Kidney epithelial cell (primary cell): ENCODE results near the gene DOCK4. TPM values are rescaled to one million over a fixed set of nuclear protein-coding genes. Genes with fewer than 3 reads are reported as not detected.

Experiments
- DNase-seq: peaks from one replicate; pipeline ENCODE4 v3.0.0-alpha.2; 2010; ENCODE audit warnings: low read depth
- H3K27me3 ChIP-seq: 2 replicates; pipeline ENCODE4 v1.6.0; 2011; ENCODE audit warnings: low read length; ENCODE audit not compliant: control insufficient read depth, insufficient read depth
- H3K36me3 ChIP-seq: 2 replicates; pipeline ENCODE4 v1.5.1; 2011; ENCODE audit warnings: low read length; ENCODE audit not compliant: control insufficient read depth, insufficient read depth
- H3K4me3 ChIP-seq: 2 replicates; pipeline ENCODE4 v1.5.1; 2011; ENCODE audit warnings: low read depth, mild to moderate bottlenecking, control low read depth, low read length
- total RNA-seq: library from RNA; depleted of rRNA; stranded (reverse); fragments of >200 nt; gene quantifications from 2 replicates; pipeline ENCODE4 v1.2.3, GENCODE V29; 2015
- TF ChIP-seq, protein P1 (sequence below): IDR thresholded peaks from 2 replicates; pipeline ENCODE4 v1.5.1; 2011; ENCODE audit warnings: mild to moderate bottlenecking, moderate library complexity, low read length, control low read depth, inconsistent platforms; ENCODE audit not compliant: insufficient read depth, poor library complexity, severe bottlenecking

Gene DOCK4
- total RNA-seq, 1 donor from 2014 or later: 16.8 TPM

DNA sequence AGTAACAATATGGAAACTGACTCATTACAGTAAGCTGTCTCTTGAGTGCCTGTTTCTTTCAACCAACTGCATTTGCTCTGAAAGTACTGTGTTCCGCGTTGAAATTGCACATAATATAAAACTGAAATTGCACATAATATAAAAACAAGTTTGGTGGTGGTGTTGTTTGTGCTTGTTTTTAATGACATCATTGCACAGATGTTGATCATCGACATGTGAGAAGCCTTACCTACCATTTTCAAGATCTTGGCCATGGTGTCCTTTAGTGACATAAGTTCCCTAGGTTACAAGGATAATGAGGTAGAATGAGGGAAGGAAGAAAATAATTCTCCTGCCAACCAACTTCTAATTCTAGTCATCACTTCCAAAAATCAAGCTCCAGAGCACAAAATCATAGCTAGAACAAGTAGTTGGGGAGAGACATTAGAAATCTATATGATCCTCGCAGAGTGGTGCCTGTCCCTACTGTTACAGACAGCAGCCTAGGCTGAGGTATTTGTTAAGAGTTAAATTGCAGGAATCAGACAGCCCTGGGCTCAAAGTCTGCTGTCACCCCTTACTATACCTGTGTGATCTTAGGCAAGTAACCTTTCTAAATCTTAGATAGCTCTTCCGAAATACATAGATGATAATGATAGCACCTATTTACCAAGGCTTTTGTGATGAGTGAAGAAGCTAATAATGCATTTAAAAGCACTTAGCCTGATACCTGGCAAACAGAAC lies 29.3 kb downstream of the DOCK4 start:
- TF ChIP-seq, protein P1, sequence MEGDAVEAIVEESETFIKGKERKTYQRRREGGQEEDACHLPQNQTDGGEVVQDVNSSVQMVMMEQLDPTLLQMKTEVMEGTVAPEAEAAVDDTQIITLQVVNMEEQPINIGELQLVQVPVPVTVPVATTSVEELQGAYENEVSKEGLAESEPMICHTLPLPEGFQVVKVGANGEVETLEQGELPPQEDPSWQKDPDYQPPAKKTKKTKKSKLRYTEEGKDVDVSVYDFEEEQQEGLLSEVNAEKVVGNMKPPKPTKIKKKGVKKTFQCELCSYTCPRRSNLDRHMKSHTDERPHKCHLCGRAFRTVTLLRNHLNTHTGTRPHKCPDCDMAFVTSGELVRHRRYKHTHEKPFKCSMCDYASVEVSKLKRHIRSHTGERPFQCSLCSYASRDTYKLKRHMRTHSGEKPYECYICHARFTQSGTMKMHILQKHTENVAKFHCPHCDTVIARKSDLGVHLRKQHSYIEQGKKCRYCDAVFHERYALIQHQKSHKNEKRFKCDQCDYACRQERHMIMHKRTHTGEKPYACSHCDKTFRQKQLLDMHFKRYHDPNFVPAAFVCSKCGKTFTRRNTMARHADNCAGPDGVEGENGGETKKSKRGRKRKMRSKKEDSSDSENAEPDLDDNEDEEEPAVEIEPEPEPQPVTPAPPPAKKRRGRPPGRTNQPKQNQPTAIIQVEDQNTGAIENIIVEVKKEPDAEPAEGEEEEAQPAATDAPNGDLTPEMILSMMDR: no peak
- no peaks in the 10 kb centered on the region for H3K36me3 ChIP-seq

DNA sequence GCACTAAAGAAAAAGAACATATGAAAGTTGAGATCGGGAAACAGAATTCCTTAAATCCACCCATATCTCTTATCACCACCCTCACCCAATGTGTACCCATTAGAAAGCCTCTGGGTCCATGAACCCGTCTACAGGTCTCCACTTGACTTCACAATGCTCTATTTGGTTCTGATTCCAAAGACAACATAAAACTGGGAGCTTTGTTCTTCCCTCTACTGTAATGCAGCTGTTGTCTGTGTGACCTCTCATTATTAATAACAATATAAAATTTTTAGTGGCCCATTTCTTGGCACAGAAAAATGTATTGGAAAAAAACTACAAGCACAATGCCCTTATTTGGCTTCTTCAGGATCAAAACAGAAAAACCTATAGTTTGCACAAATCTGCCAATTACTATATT lies 30.0 kb downstream of the DOCK4 start:
- Histone ChIP-seq H3K27me3 (no peaks in the 10 kb centered on the region), H3K36me3 (no peaks in the 10 kb centered on the region), H3K4me3 (no peak overlapping the region)
- no peak for DNase-seq
- TF ChIP-seq, protein P1: no peak

More for the DNA sequence above, 29.3 kb downstream of the DOCK4 start:
- H3K27me3 ChIP-seq: no peaks in the 10 kb centered on the region
- H3K4me3 ChIP-seq: no peak overlapping the region
- DNase-seq: no peak

DNA sequence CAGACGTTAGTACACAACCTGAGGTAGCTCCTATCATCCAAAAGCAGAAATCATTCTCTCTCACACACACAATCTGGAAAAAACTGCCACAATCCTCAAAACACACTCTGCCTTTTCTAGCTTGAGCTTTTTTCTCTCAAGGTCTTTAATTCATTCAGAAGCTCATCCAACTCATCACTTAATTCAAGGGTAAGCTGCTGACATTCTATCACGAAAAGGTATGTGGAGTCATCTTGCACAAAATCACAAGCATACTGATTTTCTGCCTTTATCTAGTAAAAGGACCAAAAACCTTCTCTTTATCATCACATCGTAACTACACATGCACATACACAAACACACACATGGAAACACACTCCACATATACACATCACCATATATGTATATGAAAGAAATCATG lies 32.0 kb downstream of the DOCK4 start:
- no peaks in the 10 kb centered on the region for H3K36me3 ChIP-seq
- no peaks in the 10 kb centered on the region for H3K27me3 ChIP-seq
- DNase-seq: no peak
- H3K4me3 ChIP-seq: no peak overlapping the region
- TF ChIP-seq, protein P1: no peak

DNA sequence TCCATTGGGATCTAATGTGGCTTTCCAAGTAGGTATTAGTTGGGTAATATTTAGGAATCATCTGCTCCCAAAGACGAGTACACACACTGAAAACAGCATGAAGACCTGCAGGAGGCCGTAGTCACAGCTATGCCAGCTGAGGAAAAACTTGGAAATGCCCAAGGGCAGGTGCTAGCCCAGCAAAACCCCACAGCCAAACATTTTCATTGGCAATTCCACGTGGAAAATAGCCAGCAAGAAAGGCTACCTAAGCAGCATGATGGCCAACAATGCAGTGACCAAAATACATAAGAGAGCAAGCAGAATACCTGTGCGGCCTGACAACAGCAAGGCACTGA lies 32.7 kb downstream of the DOCK4 start:
- no peak for DNase-seq
- TF ChIP-seq, protein P1: no peak
- Histone ChIP-seq H3K4me3 (no peak overlapping the region), H3K36me3 (no peaks in the 10 kb centered on the region), H3K27me3 (no peaks in the 10 kb centered on the region)

DNA sequence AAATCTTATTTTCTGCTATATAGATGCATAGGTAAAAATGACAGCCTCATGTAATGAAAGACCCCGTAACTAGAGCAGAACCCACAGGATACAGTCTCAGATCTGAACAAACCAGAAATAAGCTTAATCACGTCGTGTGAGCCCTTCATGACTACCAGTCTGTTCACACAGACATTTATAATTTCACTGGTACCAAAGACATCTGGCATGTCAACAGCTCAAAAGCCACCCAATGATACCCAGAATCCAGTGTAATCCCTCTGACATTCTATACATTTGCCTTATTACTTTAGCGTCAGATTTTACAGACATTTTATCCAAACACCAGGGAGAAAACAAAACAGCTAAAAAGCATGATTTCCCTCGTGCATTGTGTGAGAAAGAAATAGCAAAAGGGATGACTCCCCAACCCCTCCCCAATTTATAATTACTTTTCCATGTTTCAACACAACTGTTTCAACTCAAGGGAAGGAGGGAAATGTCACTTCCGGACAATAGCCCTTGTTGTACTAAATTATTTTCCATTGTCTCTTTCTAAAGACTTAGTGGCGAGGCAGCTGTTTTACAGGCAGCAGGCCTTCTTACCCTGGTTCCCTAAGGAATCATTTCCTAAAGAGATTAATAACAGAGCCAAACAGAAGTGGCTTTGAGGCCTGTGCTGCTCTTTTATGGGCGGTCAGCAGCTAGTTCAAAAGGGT lies 33.2 kb downstream of the DOCK4 start:
- Histone ChIP-seq H3K27me3 (no peaks in the 10 kb centered on the region), H3K4me3 (no peak overlapping the region), H3K36me3 (no peaks in the 10 kb centered on the region)
- DNase-seq: no peak
- TF ChIP-seq, protein P1: no peak
